Activated CD8-positive, alpha-beta memory T cell treated with anti-CD3 and anti-CD28 coated beads for 4 hours (primary cell): Measurements from ENCODE around the gene SLC35E1.

Experiments
- DNase-seq, 2 donors: peaks; one replicate each; pipeline ENCODE4 v3.0.0-alpha.2; 2020; ENCODE audit warnings: low read depth in 2 of 2

The SLC35E1 gene

GRCh38 chr19:16572332-16573211 lies at the start of gene SLC35E1:
Gene SLC35E1, minus strand, starts transcription at chr19:16572415. Its CDS starts 51 bp downstream, at chr19:16572364.
- peak; percentile 83 to 84 for DNase-seq

- DNase-seq: no peak
These were observed 49.1 kb upstream of the SLC35E1 start for GRCh38 chr19:16621165-16621800.

- DNase-seq: no peak
These were observed 48.4 kb upstream of the SLC35E1 start for GRCh38 chr19:16620584-16620983.

- DNase-seq: no peak
These were observed 47.8 kb upstream of the SLC35E1 start for GRCh38 chr19:16620018-16620417.

GRCh38 chr19:16619457-16619856 lies 47.2 kb upstream of the SLC35E1 start:
- DNase-seq: no peak

- no peak for DNase-seq
These were observed 46.0 kb upstream of the SLC35E1 start for GRCh38 chr19:16618248-16618647.

GRCh38 chr19:16615808-16616207 lies 43.6 kb upstream of the SLC35E1 start:
- DNase-seq: no peak

- DNase-seq: no peak
These were observed 42.7 kb upstream of the SLC35E1 start for GRCh38 chr19:16614941-16615340.

GRCh38 chr19:16613841-16614240 lies 41.6 kb upstream of the SLC35E1 start:
- no peak for DNase-seq

GRCh38 chr19:16612636-16613035 lies 40.4 kb upstream of the SLC35E1 start:
- no peak for DNase-seq

GRCh38 chr19:16611121-16611520 lies 38.9 kb upstream of the SLC35E1 start:
- no peak for DNase-seq

- no peak for DNase-seq
These were observed 37.4 kb upstream of the SLC35E1 start for GRCh38 chr19:16609511-16610200.

GRCh38 chr19:16608290-16608739 lies 36.1 kb upstream of the SLC35E1 start:
- no peak for DNase-seq

GRCh38 chr19:16607819-16608218 lies 35.6 kb upstream of the SLC35E1 start:
- DNase-seq: no peak

- no peak for DNase-seq
These were observed 33.4 kb upstream of the SLC35E1 start for GRCh38 chr19:16605553-16605994.

GRCh38 chr19:16605115-16605514 lies 32.9 kb upstream of the SLC35E1 start:
- no peak for DNase-seq

- DNase-seq: no peak
These were observed 32.4 kb upstream of the SLC35E1 start for GRCh38 chr19:16604615-16605014.

GRCh38 chr19:16603090-16603489 lies 30.9 kb upstream of the SLC35E1 start:
- DNase-seq: no peak

- DNase-seq: no peak
These were observed 29.3 kb upstream of the SLC35E1 start for GRCh38 chr19:16601378-16602052.

GRCh38 chr19:16600824-16601223 lies 28.6 kb upstream of the SLC35E1 start:
- DNase-seq: no peak

GRCh38 chr19:16599655-16600346 lies 27.6 kb upstream of the SLC35E1 start:
- no peak for DNase-seq
